Skin epidermis (tissue), 12 donors: ENCODE data around the gene ZNF302.
"Not testable (repeated sequence)": the region's sequence is repeated elsewhere in the genome, so short reads cannot be mapped to it uniquely, and the experiment has no call there.

ENCODE experiments used
- H3K27ac ChIP-seq, 21 experiments: fragments of 200-600 bp; sonication (generic) in 11 of 21; one replicate each; pipeline ENCODE4 v1.5.0; 2020; ENCODE audit warnings: mild to moderate bottlenecking in 3 of 21, inconsistent platforms in 2 of 21, moderate library complexity in 2 of 21
- H3K4me3 ChIP-seq, 7 experiments: fragments of 200-600 bp; sonication (generic) in 2 of 7; one replicate each; pipeline ENCODE4 v1.5.0; 2020; ENCODE audit warnings: inconsistent platforms in 2 of 7, mild to moderate bottlenecking in 2 of 7, moderate library complexity in 1 of 7

ZNF302 gene

GRCh38 chr19:34668690-34669089, 8.8 kb upstream of the ZNF302 start:
- not testable (repeated sequence) for H3K4me3 ChIP-seq, H3K27ac ChIP-seq

- H3K4me3 ChIP-seq: no peak overlapping the region
- no peak overlapping the region for H3K27ac ChIP-seq
Measured at GRCh38 chr19:34669305-34669704, 8.2 kb upstream of the ZNF302 start.

- Histone ChIP-seq H3K27ac (no peak overlapping the region), H3K4me3 (no peak overlapping the region)
Measured at GRCh38 chr19:34671972-34672371, 5.5 kb upstream of the ZNF302 start.

GRCh38 chr19:34673590-34673989, 3.9 kb upstream of the ZNF302 start:
- no peak overlapping the region for H3K4me3 ChIP-seq
- H3K27ac ChIP-seq: no peak overlapping the region

- Histone ChIP-seq H3K27ac (no peak overlapping the region), H3K4me3 (no peak overlapping the region)
Measured at GRCh38 chr19:34675250-34675649, 2.2 kb upstream of the ZNF302 start.

GRCh38 chr19:34675919-34676318, 1.6 kb upstream of the ZNF302 start:
- Histone ChIP-seq H3K27ac (no peak overlapping the region), H3K4me3 (no peak overlapping the region)

GRCh38 chr19:34676697-34677385, 637 bp upstream of the ZNF302 start, which contains the start of gene SCGB2B2:
Gene SCGB2B2 (minus strand): TSS chr19:34677159. CDS start chr19:34594563, 82,596 bp downstream.
- Histone ChIP-seq H3K27ac (peak within 1 kb of the TSS; percentile 92 to 99 (median 97)), H3K4me3 (peak within 1 kb of the TSS; percentile 61 to 93 (median 73))

- peak overlapping the region; percentile 61 to 93 (median 73) for H3K4me3 ChIP-seq
- H3K27ac ChIP-seq: peak overlapping the region in 20 of 21 experiments; percentile 92 to 99 (median 97)
Measured at GRCh38 chr19:34678085-34678412, 571 bp downstream of the ZNF302 start.

- peak overlapping the region in 5 of 21 experiments; percentile 94 to 99 (median 98) for H3K27ac ChIP-seq
Measured at GRCh38 chr19:34678421-34678820, 943 bp downstream of the ZNF302 start.

GRCh38 chr19:34681478-34681877, 4.0 kb downstream of the ZNF302 start:
- Histone ChIP-seq H3K27ac (no peak overlapping the region), H3K4me3 (no peak overlapping the region)

More at GRCh38 chr19:34678421-34678820, 943 bp downstream of the ZNF302 start:
- H3K4me3 ChIP-seq: peak overlapping the region in 6 of 7 experiments; percentile 61 to 93 (median 69)

- not testable (repeated sequence) for H3K27ac ChIP-seq, H3K4me3 ChIP-seq
Measured at GRCh38 chr19:34685266-34685665, 7.8 kb downstream of the ZNF302 start.

GRCh38 chr19:34686455-34686854, 9.0 kb downstream of the ZNF302 start:
- no peak overlapping the region for H3K27ac ChIP-seq

GRCh38 chr19:34687348-34687747, 9.9 kb downstream of the ZNF302 start:
- Histone ChIP-seq H3K27ac (no peak overlapping the region), H3K4me3 (no peak overlapping the region)

More at GRCh38 chr19:34686455-34686854, 9.0 kb downstream of the ZNF302 start:
- H3K4me3 ChIP-seq: no peak overlapping the region

GRCh38 chr19:34688592-34688991, 11.1 kb downstream of the ZNF302 start:
- no peak overlapping the region for H3K27ac ChIP-seq
- H3K4me3 ChIP-seq: no peak overlapping the region

GRCh38 chr19:34690372-34690771, 12.9 kb downstream of the ZNF302 start:
- no peak overlapping the region for H3K27ac ChIP-seq
- H3K4me3 ChIP-seq: no peak overlapping the region

GRCh38 chr19:34692549-34692948, 15.1 kb downstream of the ZNF302 start:
- Histone ChIP-seq H3K27ac (no peak overlapping the region), H3K4me3 (no peak overlapping the region)

- no peak overlapping the region for H3K4me3 ChIP-seq
- H3K27ac ChIP-seq: no peak overlapping the region
Measured at GRCh38 chr19:34707661-34708060, 30.2 kb downstream of the ZNF302 start.

- Histone ChIP-seq H3K27ac (no peak overlapping the region), H3K4me3 (no peak overlapping the region)
Measured at GRCh38 chr19:34711890-34712289, 34.4 kb downstream of the ZNF302 start.

GRCh38 chr19:34712395-34713261, 35.1 kb downstream of the ZNF302 start:
- no peak overlapping the region for H3K27ac ChIP-seq
- H3K4me3 ChIP-seq: no peak overlapping the region

GRCh38 chr19:34713262-34713637, 35.8 kb downstream of the ZNF302 start:
- Histone ChIP-seq H3K27ac (no peak overlapping the region), H3K4me3 (no peak overlapping the region)

- H3K27ac ChIP-seq: no peak overlapping the region
- H3K4me3 ChIP-seq: no peak overlapping the region
Measured at GRCh38 chr19:34715357-34715756, 37.9 kb downstream of the ZNF302 start.
